HG03439 (cell line): ENCODE data around the gene DZIP1.

ENCODE experiments used
- ATAC-seq: cut with Tn5 transposase; IDR thresholded peaks from one replicate; pipeline ENCODE4 v1.9.1; 2021; ENCODE audit warnings: mild to moderate bottlenecking, moderate library complexity; ENCODE audit not compliant: unreplicated experiment

The DZIP1 gene

DNA sequence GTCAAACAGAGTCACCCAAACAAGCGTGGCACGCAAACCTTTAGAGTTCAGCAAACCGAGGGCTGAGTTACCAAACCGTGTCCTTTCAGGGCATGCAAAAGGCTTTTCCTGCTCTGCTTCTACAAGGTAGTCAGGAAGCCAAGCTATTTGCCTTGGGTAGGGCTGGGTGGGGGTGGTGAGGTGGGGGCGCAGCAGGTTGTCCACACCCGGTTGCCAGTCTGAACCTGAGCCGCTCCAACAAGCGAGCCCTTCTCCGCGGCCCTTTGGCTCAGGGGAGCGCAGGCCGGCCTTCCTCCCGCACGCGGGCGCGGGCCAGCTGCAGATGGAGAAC lies 92.3 kb downstream of the DZIP1 start:
- no peak for ATAC-seq

DNA sequence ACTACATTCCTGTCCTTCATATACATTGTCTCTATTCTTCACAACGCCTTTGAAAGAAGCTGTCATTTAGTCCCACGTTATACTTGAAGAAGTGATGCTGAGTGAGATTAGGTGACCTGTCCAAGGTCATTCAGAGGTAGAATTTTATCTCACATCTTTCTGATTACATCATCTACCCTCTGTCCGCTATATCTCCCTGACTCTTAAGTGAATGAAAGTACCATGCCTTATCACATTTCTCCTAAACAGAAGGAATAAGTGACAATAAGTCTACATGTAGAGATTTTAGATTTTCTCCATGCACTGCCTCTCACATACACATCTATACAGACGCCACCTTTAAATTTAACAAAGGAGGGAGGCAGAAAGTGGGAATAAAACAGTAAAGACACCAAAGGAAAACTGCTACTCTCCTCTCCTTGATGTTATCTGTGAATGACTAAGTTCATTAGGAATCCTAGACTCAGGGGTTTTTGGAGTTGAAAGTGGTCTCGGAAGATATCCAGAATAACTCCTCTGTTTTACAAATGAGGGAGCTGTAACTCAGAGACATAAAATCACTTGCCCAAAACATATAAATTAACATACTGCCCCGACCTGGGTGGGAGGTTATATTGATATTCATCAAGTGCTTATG lies 96.9 kb downstream of the DZIP1 start:
- no peak for ATAC-seq

DNA sequence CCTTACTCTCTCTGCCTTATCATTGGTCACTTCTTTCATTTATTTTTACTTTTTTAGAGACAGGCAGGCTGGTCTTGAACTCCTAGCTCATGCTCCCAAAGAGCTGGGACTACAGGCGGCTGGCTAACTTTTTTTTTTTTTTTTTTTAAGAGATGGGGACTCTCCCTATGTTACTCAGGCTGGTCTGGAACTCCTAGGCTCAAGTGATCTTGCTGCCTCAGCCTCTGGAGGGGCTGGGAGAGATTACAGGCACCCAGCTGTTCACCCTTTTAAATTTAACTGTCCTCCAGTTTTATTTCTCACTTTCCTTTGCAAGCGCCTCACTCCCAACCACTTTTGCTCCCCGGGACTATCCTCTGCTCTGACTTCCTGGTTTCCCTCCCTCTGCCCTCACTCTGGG lies 97.6 kb downstream of the DZIP1 start:
- no peak for ATAC-seq

DNA sequence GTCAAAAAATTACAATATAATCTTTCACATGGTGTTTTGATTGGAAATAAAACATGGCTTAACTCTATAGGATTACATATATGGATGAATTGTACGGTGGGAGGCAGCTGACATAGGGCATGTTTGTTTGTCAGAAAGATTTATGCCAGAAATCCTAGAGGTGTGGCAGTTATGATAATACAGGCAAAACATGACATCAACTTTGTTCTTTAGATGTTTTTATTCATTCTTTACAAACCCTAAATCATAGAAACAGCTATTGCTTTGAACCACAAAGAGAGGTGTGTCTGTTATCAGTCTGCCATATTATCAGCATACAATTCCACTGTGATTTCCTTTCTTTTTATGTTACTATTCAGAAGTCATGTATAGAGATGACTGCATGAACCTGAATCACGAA lies 100.2 kb downstream of the DZIP1 start:
- ATAC-seq = no peak

DNA sequence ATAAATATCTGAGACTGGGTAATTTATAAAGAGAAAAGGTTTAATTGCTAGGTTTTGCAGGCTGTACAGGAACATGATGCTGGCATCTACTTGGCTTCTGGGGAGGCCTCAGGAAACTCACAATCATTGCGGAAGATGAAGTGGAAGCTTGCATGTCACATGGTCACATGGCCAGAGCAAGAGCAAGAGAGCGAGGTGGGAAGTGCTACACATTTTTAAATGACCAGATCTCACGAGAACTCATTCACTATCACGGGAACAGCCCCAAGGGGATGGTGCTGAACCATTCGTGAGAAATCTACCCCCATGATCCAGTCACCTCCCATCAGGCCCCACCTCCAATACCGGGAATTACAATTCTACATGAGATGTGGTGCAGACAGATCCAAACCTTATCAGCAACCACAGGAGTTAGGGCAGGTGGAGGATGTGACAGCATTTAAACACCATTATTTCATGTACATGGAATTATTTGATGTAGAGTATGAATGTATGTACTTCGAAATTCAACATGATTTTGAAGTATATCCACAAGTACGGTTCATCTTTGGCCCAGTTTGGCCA lies 102.5 kb downstream of the DZIP1 start:
- no peak for ATAC-seq

DNA sequence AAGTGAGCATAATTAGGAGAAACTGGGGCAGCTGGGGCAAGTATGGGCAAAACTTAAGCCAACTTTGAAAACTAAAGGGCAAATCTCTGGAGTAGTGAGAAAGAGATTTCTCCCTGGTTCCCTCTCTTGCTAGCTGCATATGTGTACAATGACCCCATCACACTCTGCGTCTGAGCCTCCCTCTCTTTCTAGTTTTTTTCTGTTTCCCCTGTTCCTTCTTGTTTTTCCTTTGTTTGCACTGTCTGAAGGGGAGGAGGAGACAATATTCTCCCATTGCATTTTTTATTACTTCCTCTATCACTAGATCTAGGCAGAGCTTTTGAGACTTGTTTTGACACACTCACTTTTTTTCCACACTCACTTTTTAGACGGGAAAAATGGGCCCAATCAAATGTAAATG lies 103.2 kb downstream of the DZIP1 start:
- no peak for ATAC-seq

DNA sequence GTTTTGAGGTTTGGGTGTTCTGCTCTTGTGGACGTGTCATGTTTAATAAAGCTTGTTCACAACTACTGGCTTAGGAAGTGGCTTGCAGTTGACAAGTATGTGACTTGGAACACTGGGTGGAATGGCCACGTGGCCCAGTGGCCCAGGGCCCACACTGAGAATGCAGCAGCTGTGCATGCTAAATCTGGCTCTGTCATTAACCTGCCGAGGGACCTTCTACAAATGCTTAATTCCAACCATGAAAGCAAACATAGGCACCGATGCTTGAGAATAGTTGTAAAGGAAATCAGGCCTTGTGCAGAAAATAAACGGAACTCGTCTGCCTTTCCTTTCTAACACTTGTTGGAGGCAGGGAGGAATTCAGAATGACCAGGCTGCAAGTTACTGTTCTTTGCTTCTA lies 103.6 kb downstream of the DZIP1 start:
- ATAC-seq = no peak

DNA sequence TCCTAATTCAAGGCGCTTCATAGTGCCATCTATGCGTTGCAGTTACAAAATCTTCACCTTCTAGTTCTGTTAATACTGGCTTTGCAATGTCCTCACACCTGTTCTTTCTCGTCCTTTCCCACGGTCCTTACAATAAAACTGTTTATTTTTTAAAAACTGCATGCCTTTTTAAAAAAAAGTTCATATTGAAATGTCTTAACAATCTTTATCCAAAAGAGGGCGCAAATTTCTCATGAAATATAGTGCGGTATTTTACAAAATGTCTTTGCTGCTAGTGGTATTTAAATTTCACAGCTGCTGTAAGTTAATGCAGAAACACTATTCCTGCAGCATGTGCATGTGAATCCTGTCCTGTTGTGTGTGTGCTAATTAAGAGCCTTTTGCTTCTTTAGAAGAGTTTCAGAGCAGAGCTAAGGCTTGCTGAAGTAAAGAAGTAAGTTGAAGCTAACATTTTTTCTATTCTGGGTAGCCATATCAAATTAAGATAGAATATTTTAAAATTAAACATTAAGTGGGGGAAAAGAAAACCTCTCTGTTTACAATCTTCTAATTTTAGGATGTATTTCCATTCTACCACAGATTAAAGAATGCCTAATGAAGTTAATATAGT lies 107.8 kb downstream of the DZIP1 start:
- no peak for ATAC-seq

DNA sequence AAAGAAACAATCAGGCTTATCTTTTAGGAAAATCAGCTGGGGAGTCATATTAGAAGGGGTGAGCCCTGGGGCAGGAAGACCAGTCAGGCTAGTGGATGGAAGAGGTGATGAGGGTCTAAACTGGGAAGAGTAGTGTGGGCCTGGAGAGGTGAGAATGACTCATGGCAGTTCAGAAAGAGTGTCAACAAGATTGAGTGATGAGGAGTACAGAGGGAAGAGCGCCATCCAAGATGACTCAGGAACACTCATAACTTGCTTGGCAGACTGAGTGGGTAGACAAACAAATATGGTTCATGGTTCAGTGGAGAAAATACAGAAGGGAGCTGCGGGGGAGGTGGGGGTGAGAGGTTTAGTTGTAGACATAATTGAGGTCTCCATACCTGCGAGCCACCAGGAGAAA lies 109.3 kb downstream of the DZIP1 start:
- ATAC-seq = peak; percentile 79

DNA sequence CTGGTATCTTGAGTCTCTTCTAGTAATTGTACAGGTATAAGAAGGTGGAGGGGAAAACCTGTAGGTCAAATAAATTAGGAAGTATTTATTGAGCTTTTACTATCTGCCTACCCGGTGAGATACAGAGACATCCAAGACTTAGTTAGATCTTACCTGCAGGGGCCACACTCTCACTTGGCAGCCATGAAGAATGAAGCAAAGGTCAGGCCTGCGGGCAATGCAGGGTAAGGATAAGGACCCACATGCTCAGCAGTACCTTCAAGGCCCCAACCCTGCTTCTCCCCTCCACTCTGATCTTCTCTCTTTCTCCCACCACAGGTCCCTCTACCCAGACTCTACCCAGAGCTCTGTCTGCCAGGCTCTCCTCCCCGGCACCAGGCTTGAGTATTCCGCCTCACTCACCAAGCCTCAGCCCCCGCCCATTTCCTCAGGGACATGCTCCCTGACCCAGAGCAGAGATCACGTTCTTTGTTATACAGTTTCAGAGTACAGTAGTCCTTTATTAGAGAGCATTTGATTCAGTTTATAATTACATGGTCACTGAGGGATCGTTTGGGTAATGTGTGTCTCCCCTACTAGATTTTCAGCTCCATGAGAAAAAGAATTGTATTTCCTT lies 110.9 kb downstream of the DZIP1 start:
- ATAC-seq = no peak

DNA sequence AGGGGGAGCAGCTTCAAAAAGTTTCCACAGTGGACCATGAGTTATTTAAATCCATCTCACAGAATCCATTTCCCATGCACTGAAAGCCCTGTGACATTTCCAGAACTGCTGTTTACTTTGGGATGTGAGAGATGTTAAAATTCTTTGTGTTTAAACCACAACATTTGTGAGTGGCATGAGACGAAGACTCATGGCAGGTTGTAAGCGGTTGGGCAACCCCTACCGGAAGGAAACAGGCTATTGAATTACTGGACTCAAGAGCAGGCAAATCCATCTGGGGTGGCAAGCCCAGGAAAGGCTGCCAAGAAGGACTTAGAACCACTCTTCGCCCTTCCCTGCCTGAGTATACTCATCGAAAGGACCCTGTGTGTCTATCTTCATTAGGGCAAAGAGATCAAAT lies 114.3 kb downstream of the DZIP1 start:
- no peak for ATAC-seq
